HepG2 (cell line): ENCODE results near the gene PFDN1. TPM values are rescaled to one million over a fixed set of nuclear protein-coding genes. Genes with fewer than 3 reads are reported as not detected.

Source experiments
- ATAC-seq: fragments of 200-7000 bp; cut with Tn5 transposase; 3 replicates; pipeline ENCODE4 v1.9.1; 2020; ENCODE audit warnings: mild to moderate bottlenecking, moderate library complexity
- BruUV-seq: library from RNA; stranded (reverse); fragments of 400-500 nt; replicated peaks from 2 replicates; lab custom pipeline; 2021; lab: Mats Ljungman, UMichigan
- CTCF ChIA-PET: fragments of 300-600 bp; formaldehyde crosslinking; extraction: SDS; loops from one replicate; lab custom pipeline; 2021; ENCODE audit warnings: low total read pairs, inconsistent platforms, low intra/inter-chr PET ratio; lab: Yijun Ruan, JAX
- POLR2A ChIA-PET: fragments of 350-600 bp; sonication (Branson Sonifier 250); formaldehyde crosslinking; loops from one replicate; lab custom pipeline; 2020; ENCODE audit warnings: antibody characterized with exemption, inconsistent platforms; lab: Yijun Ruan, JAX
- DNase-seq: peaks from one replicate; pipeline ENCODE4 v3.0.0-alpha.2; 2015; ENCODE audit warnings: low spot score
- FAIRE-seq: peaks from 3 replicates; lab custom pipeline; 2011; peaks lifted over from hg19 to GRCh38; lab: Jason Lieb, UNC
- H2AFZ ChIP-seq: one replicate; pipeline ENCODE4 v1.6.1; 2011; ENCODE audit warnings: low read length, inconsistent platforms
- H3K27ac ChIP-seq: fragments of 300-600 bp; 3 replicates; pipeline ENCODE4 v1.8.0; 2011; ENCODE audit warnings: mixed run types, mild to moderate bottlenecking, mixed read lengths, low read length, inconsistent platforms; ENCODE audit not compliant: insufficient read depth; ENCODE audit errors: extremely low read length
- H3K27me3 ChIP-seq, 2 experiments: fragments of 200-600 bp in 1 of 2; 2 replicates in 1 of 2; 3 replicates in 1 of 2; pipeline versions ENCODE4 v1.6.0 to v1.8.0; 2011; ENCODE audit warnings: low read length in 2 of 2, mild to moderate bottlenecking in 2 of 2, moderate library complexity in 2 of 2, inconsistent platforms in 1 of 2; ENCODE audit not compliant: insufficient read depth in 2 of 2, control insufficient read depth in 1 of 2
- H3K36me3 ChIP-seq, 2 experiments: fragments of 200-600 bp in 1 of 2; replicated peaks in 1 of 2; 2 replicates in 1 of 2; 3 replicates in 1 of 2; pipeline versions ENCODE4 v1.5.1 to v1.8.0; 2011; ENCODE audit warnings: low read length in 2 of 2, inconsistent platforms in 1 of 2; ENCODE audit not compliant: insufficient read depth in 2 of 2, control insufficient read depth in 1 of 2
- H3K4me1 ChIP-seq: 2 replicates; pipeline ENCODE4 v1.5.1; 2012; ENCODE audit warnings: low read length, inconsistent platforms; ENCODE audit not compliant: insufficient read depth
- H3K4me2 ChIP-seq: 2 replicates; pipeline ENCODE4 v1.6.0; 2011; ENCODE audit warnings: low read depth, low read length, inconsistent platforms
- H3K4me3 ChIP-seq, 3 experiments: fragments of 200-600 bp in 1 of 3; sonication (generic), shearing (Covaris generic) in 1 of 3; replicated peaks in 1 of 3; 2 replicates each; pipeline ENCODE4 v1.5.1; 2011 to 2016; ENCODE audit warnings: low read length in 3 of 3, inconsistent platforms in 2 of 3, low read depth in 2 of 3, mild to moderate bottlenecking in 2 of 3, control low read depth in 1 of 3, mixed read lengths in 1 of 3; ENCODE audit not compliant: insufficient read depth in 1 of 3
- H3K79me2 ChIP-seq: one replicate; pipeline ENCODE4 v1.6.1; 2011; ENCODE audit warnings: low read length, inconsistent platforms; ENCODE audit not compliant: insufficient read depth
- H3K9ac ChIP-seq: 2 replicates; pipeline ENCODE4 v1.6.0; 2011; ENCODE audit warnings: mild to moderate bottlenecking, low read depth, low read length, inconsistent platforms; ENCODE audit not compliant: insufficient read depth
- H3K9me3 ChIP-seq: 2 replicates; pipeline ENCODE4 v1.5.1; 2012; ENCODE audit warnings: mild to moderate bottlenecking, low read length
- H4K20me1 ChIP-seq: 2 replicates; pipeline ENCODE4 v1.6.0; 2011; ENCODE audit warnings: inconsistent platforms, mild to moderate bottlenecking, low read length, moderate library complexity; ENCODE audit not compliant: insufficient read depth
- CEBPB ChIP-seq: IDR thresholded peaks from 2 replicates; pipeline ENCODE4 v1.6.1; 2011; ENCODE audit warnings: low read depth, low read length, improper control_type of control experiment, borderline replicate concordance
- FOXA3 ChIP-seq: IDR thresholded peaks from 2 replicates; pipeline ENCODE4 v1.6.1; 2016; ENCODE audit warnings: missing genetic modification reagents, missing compliant biosample characterization
- GPN1 ChIP-seq: sonication (generic); formaldehyde crosslinking; IDR thresholded peaks from 2 replicates; pipeline ENCODE4 v1.5.1; 2020; ENCODE audit warnings: missing genetic modification reagents, borderline replicate concordance
- LBX2 ChIP-seq: sonication (generic); formaldehyde crosslinking; IDR thresholded peaks from 2 replicates; pipeline ENCODE4 v1.5.0; 2020; ENCODE audit warnings: missing genetic modification reagents, mild to moderate bottlenecking, borderline replicate concordance
- MBNL3 ChIP-seq: fragments of 250-450 bp; sonication (Bioruptor Pico); conservative IDR thresholded peaks from 2 replicates; pipeline ENCODE4 v1.8.0; 2022; ENCODE audit warnings: mild to moderate bottlenecking, inconsistent platforms
- MYPOP ChIP-seq: sonication (generic); formaldehyde crosslinking; IDR thresholded peaks from 2 replicates; pipeline ENCODE4 v1.8.1; 2023; ENCODE audit warnings: mild to moderate bottlenecking, moderate library complexity, missing genetic modification reagents
- SIX1 ChIP-seq: sonication (generic); formaldehyde crosslinking; IDR thresholded peaks from 2 replicates; pipeline ENCODE4 v1.4.0; 2020; ENCODE audit warnings: missing genetic modification reagents, borderline replicate concordance
- ZNF362 ChIP-seq: sonication (generic); formaldehyde crosslinking; IDR thresholded peaks from 2 replicates; pipeline ENCODE4 v1.4.0; 2020; ENCODE audit warnings: missing genetic modification reagents, mild to moderate bottlenecking, borderline replicate concordance
- ZNF687 ChIP-seq: sonication (generic); formaldehyde crosslinking; IDR thresholded peaks from 2 replicates; pipeline ENCODE4 v1.5.1; 2020; ENCODE audit warnings: mild to moderate bottlenecking, missing genetic modification reagents, moderate library complexity
- ZNF704 ChIP-seq: sonication (generic); formaldehyde crosslinking; IDR thresholded peaks from 2 replicates; pipeline ENCODE4 v1.8.1; 2023; ENCODE audit warnings: mild to moderate bottlenecking, inconsistent platforms, moderate library complexity, missing genetic modification reagents, borderline replicate concordance
- ZNF766 ChIP-seq: sonication (generic); formaldehyde crosslinking; IDR thresholded peaks from 2 replicates; pipeline ENCODE4 v1.5.0; 2020; ENCODE audit warnings: missing genetic modification reagents, borderline replicate concordance
- WGBS: methylation state at CpG from one replicate; pipeline ENCODE4 v1.1.6; 2017; ENCODE audit warnings: low lambda C conversion rate; 5-methylcytosine and 5-hydroxymethylcytosine counted together
- in situ Hi-C: cut with HindIII; loops from 2 replicates; pipeline ENCODE4 v1.10.0; 2017; ENCODE audit warnings: low pct_unique_long_range_greater_than_20kb; ENCODE audit not compliant: extremely low pct_ligation_motif_present
- intact Hi-C: fragments of 100-400 bp; cut with micrococcal nuclease; formaldehyde crosslinking; loops from one replicate; pipeline ENCODE4 v1.10.0; 2022; ENCODE audit not compliant: unreplicated experiment
- polyA plus RNA-seq, 8 experiments: library from polyadenylated mRNA; depleted of rRNA in 3 of 8; stranded (reverse) in 7 of 8; unstranded in 1 of 8; fragments of >200 nt; fragmentation: Illumina TruSeq in 4 of 8; extraction: Trizol in 4 of 8; gene quantifications; 2 replicates each; pipeline versions ENCODE4 v1.2.1 to v1.2.3, GENCODE V29; 2011 to 2016; ENCODE audit warnings: low read depth in 4 of 8, missing spikeins in 1 of 8, mixed read lengths in 1 of 8; ENCODE audit not compliant: insufficient read depth in 1 of 8
- total RNA-seq, 5 experiments: library from RNA; depleted of rRNA; stranded (reverse); fragments of >200 nt; fragmentation: Illumina TruSeq; extraction: Trizol; gene quantifications; 2 replicates each; pipeline ENCODE4 v1.2.3, GENCODE V29; 2016; ENCODE audit warnings: low read depth in 1 of 5

The PFDN1 gene
- total and polyA plus RNA-seq, 2 of the 13 experiments (the other 11 are each of a cell fraction or from before 2014, with no cell fraction given) = 67.2 to 70.8 TPM

GRCh38 chr5:140207250-140207964 lies 95.5 kb downstream of the PFDN1 start (continued):
- TF ChIP-seq ZNF687 (CRISPR knock-in tag) (no peak), MBNL3 (CRISPR knock-in tag) (no peak), ZNF766 (CRISPR knock-in tag) (no peak)

- no peaks in the 10 kb centered on the region for H3K27me3 ChIP-seq
- no peaks in the 10 kb centered on the region for H4K20me1 ChIP-seq
- no peak overlapping the region for H3K9ac ChIP-seq
- DNase-seq (no peak), ATAC-seq (no peak), FAIRE-seq (no peak)
- POLR2A ChIA-PET = no interaction called here
- in situ Hi-C loops = no loop called here
- no peak overlapping the region for H3K27ac ChIP-seq
- CTCF ChIA-PET = no interaction called here
- intact Hi-C loops = no loop called here
- WGBS = 96% methylated on average over 4 of the region's 4 CpGs
- no peaks in the 10 kb centered on the region for H3K9me3 ChIP-seq
- no peak overlapping the region for H3K4me2 ChIP-seq
- H3K79me2 ChIP-seq = peaks cover 3% of the 10 kb centered on the region
- H3K36me3 ChIP-seq = peaks cover 3% of the 10 kb centered on the region in 2 experiments; a peak in 1 of 5 replicates
- no TSS peak for BruUV-seq
- H3K4me1 ChIP-seq = peaks cover 21% of the 10 kb centered on the region
- H3K4me3 ChIP-seq = no peak overlapping the region
- no peak overlapping the region for H2AFZ ChIP-seq
- TF ChIP-seq LBX2 (CRISPR knock-in tag) (no peak), MYPOP (no peak), SIX1 (CRISPR knock-in tag) (no peak), ZNF704 (CRISPR knock-in tag) (no peak), GPN1 (no peak), ZNF362 (CRISPR knock-in tag) (no peak), FOXA3 (CRISPR knock-in tag) (no peak), CEBPB (no peak)
Observed at GRCh38 chr5:140205952-140206351, 96.9 kb downstream of the PFDN1 start.
